Measurements from ENCODE around the gene FAM185A. TPM values are rescaled to one million over a fixed set of nuclear protein-coding genes. Genes with fewer than 3 reads are reported as not detected.
"Not testable (repeated sequence)": the region's sequence is repeated elsewhere in the genome, so short reads cannot be mapped to it uniquely, and the experiment has no call there.

The FAM185A gene
- total RNA-seq, 3 donors from 2014 or later (not counting 1 experiment from before 2014, with no cell fraction given): 5.8 to 8.9 (median 5.9) TPM

DNA sequence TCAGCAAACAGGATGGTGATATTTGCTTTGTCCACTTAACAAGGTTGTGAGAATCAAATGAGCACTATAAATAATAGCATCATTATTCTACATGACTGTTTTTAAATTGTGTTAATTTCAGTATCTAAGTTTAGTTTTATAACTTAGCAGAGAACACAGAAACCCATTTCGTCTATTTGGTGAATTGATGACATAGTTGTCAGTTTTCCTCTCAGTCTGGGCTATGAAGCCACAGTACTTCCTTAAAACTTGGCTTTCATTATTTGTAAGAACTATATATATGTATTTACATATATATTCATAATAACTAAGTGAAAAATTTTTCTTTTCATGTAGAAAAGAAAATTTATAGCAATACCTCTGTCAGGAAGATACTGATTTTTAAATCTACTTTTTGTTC lies 11.1 kb downstream of the FAM185A start:
- DNase-seq; H3K9me3 ChIP-seq (ENCODE audit: control insufficient read depth, insufficient read depth, low read length); H3K27ac ChIP-seq (ENCODE audit: low read length); H3K4me1 Mint-ChIP-seq; H3K9me3 Mint-ChIP-seq; H3K4me3 Mint-ChIP-seq; H3K27me3 ChIP-seq (ENCODE audit: control insufficient read depth, insufficient read depth, low read length); ATAC-seq; H3K36me3 ChIP-seq (ENCODE audit: control insufficient read depth, insufficient read depth, low read length); H3K4me1 ChIP-seq (ENCODE audit: control insufficient read depth, insufficient read depth, low read length); intact Hi-C loops (cut with micrococcal nuclease); H3K27ac Mint-ChIP-seq; H3K36me3 Mint-ChIP-seq; H3K27me3 Mint-ChIP-seq (ENCODE audit: low read depth in 2 of 2); H3K4me3 ChIP-seq (ENCODE audit: low read length): not testable (repeated sequence)
- WGBS (ENCODE audit: insufficient coverage): no CpG with 5 or more reads among the region's 1 CpG

GRCh38 chr7:102761234-102761633 lies 12.4 kb downstream of the FAM185A start:
- H3K27me3 Mint-ChIP-seq (ENCODE audit: low read depth in 2 of 2); H3K4me3 ChIP-seq (ENCODE audit: low read length); H3K9me3 ChIP-seq (ENCODE audit: control insufficient read depth, insufficient read depth, low read length); H3K4me1 Mint-ChIP-seq; H3K27me3 ChIP-seq (ENCODE audit: control insufficient read depth, insufficient read depth, low read length); H3K36me3 Mint-ChIP-seq; intact Hi-C loops (cut with micrococcal nuclease); ATAC-seq; H3K27ac ChIP-seq (ENCODE audit: low read length); H3K4me1 ChIP-seq (ENCODE audit: control insufficient read depth, insufficient read depth, low read length); H3K9me3 Mint-ChIP-seq; DNase-seq; H3K27ac Mint-ChIP-seq; H3K36me3 ChIP-seq (ENCODE audit: control insufficient read depth, insufficient read depth, low read length); H3K4me3 Mint-ChIP-seq: not testable (repeated sequence)
- WGBS (ENCODE audit: insufficient coverage): 83% methylated on average over 1 of the region's 1 CpG

- H3K27ac Mint-ChIP-seq; H3K27me3 Mint-ChIP-seq (ENCODE audit: low read depth in 2 of 2); intact Hi-C loops (cut with micrococcal nuclease); H3K9me3 Mint-ChIP-seq; H3K4me1 ChIP-seq (ENCODE audit: control insufficient read depth, insufficient read depth, low read length); H3K36me3 Mint-ChIP-seq; H3K4me1 Mint-ChIP-seq; H3K4me3 Mint-ChIP-seq; H3K4me3 ChIP-seq (ENCODE audit: low read length); H3K36me3 ChIP-seq (ENCODE audit: control insufficient read depth, insufficient read depth, low read length); H3K27me3 ChIP-seq (ENCODE audit: control insufficient read depth, insufficient read depth, low read length); H3K27ac ChIP-seq (ENCODE audit: low read length); H3K9me3 ChIP-seq (ENCODE audit: control insufficient read depth, insufficient read depth, low read length); DNase-seq; ATAC-seq: not testable (repeated sequence)
- 90% methylated on average over 4 of the region's 6 CpGs for WGBS (ENCODE audit: insufficient coverage)
Measured at GRCh38 chr7:102763295-102763905, 14.6 kb downstream of the FAM185A start.

- intact Hi-C loops (cut with micrococcal nuclease); H3K9me3 Mint-ChIP-seq; H3K4me1 ChIP-seq (ENCODE audit: control insufficient read depth, insufficient read depth, low read length); H3K36me3 Mint-ChIP-seq; H3K27ac Mint-ChIP-seq; DNase-seq; H3K27me3 ChIP-seq (ENCODE audit: control insufficient read depth, insufficient read depth, low read length); H3K9me3 ChIP-seq (ENCODE audit: control insufficient read depth, insufficient read depth, low read length); H3K4me3 ChIP-seq (ENCODE audit: low read length); H3K27ac ChIP-seq (ENCODE audit: low read length); H3K4me3 Mint-ChIP-seq; H3K4me1 Mint-ChIP-seq; H3K36me3 ChIP-seq (ENCODE audit: control insufficient read depth, insufficient read depth, low read length); H3K27me3 Mint-ChIP-seq (ENCODE audit: low read depth in 2 of 2); ATAC-seq: not testable (repeated sequence)
- WGBS (ENCODE audit: insufficient coverage): 14% methylated on average over 1 of the region's 3 CpGs
Measured at GRCh38 chr7:102769657-102770192, 20.9 kb downstream of the FAM185A start.

DNA sequence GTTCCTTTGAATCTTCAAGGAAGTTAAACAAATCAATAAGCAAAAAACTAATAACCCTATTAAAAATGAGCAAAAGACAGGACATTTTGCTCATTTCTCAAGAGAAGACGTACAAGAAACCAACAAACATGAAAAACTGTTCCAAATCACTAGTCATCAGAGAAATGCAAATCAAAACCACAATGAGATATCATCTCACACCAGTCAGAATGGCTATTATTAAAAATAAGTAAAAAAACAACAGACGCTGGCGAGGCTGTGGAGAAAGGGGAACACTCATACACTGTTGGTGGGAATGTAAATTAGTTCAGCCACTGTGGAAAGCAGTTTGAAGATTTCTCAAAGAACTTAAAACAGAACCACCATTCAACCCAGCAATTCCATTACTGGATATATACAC lies 21.7 kb downstream of the FAM185A start:
- H3K4me1 ChIP-seq (ENCODE audit: control insufficient read depth, insufficient read depth, low read length); H3K9me3 Mint-ChIP-seq; intact Hi-C loops (cut with micrococcal nuclease); H3K4me3 ChIP-seq (ENCODE audit: low read length); H3K4me3 Mint-ChIP-seq; ATAC-seq; DNase-seq; H3K36me3 ChIP-seq (ENCODE audit: control insufficient read depth, insufficient read depth, low read length); H3K27me3 ChIP-seq (ENCODE audit: control insufficient read depth, insufficient read depth, low read length); H3K27me3 Mint-ChIP-seq (ENCODE audit: low read depth in 2 of 2); H3K9me3 ChIP-seq (ENCODE audit: control insufficient read depth, insufficient read depth, low read length); H3K27ac ChIP-seq (ENCODE audit: low read length); H3K4me1 Mint-ChIP-seq; H3K27ac Mint-ChIP-seq; H3K36me3 Mint-ChIP-seq: not testable (repeated sequence)
- WGBS (ENCODE audit: insufficient coverage): no CpG with 5 or more reads among the region's 3 CpGs

DNA sequence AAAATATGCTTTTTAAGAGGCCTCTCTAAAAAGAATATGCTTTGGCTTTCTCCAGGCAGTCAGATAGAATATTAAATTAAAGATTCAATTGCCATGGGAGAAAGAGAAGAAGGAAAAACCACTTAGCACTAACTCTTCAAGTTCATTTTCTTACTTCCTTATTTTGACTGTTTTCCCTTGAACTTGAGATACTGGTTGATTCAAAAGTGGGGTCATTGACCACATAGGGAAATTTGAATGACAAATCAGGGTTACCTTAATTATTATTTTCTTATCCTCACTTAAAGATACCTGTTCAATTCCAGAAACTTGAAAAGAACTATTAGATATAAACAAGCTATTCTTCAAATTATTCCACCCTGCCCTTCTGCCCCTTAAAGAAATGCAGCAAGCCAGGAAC lies 27.4 kb downstream of the FAM185A start:
- DNase-seq; intact Hi-C loops (cut with micrococcal nuclease); H3K27me3 Mint-ChIP-seq (ENCODE audit: low read depth in 2 of 2); H3K4me1 Mint-ChIP-seq; H3K4me3 Mint-ChIP-seq; H3K4me1 ChIP-seq (ENCODE audit: control insufficient read depth, insufficient read depth, low read length); H3K27me3 ChIP-seq (ENCODE audit: control insufficient read depth, insufficient read depth, low read length); H3K9me3 Mint-ChIP-seq; ATAC-seq; H3K27ac Mint-ChIP-seq; H3K36me3 ChIP-seq (ENCODE audit: control insufficient read depth, insufficient read depth, low read length); H3K9me3 ChIP-seq (ENCODE audit: control insufficient read depth, insufficient read depth, low read length); H3K27ac ChIP-seq (ENCODE audit: low read length); H3K4me3 ChIP-seq (ENCODE audit: low read length); H3K36me3 Mint-ChIP-seq: not testable (repeated sequence)

DNA sequence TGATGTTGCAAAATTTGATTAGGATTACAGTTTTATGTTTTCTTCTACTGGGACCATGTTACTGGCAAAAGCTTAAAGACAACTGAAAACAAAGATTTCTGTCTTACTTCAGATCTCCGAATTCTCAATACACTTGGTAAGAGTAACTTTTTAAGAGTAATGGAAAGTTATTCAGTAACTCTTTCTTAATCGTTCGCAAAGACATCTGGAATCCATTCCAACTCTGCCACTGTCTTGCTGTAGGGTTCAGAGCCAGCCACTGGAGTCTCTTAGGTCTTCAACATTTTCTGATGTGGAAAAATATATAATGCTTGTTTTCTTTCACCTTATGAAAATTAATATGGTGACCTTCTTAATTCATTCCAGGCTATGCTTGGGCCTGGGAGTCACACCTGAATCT lies 29.9 kb downstream of the FAM185A start:
- H3K36me3 Mint-ChIP-seq; H3K9me3 Mint-ChIP-seq; H3K4me1 Mint-ChIP-seq; H3K4me1 ChIP-seq (ENCODE audit: control insufficient read depth, insufficient read depth, low read length); H3K9me3 ChIP-seq (ENCODE audit: control insufficient read depth, insufficient read depth, low read length); ATAC-seq; H3K27ac Mint-ChIP-seq; DNase-seq; H3K36me3 ChIP-seq (ENCODE audit: control insufficient read depth, insufficient read depth, low read length); H3K4me3 ChIP-seq (ENCODE audit: low read length); H3K27me3 Mint-ChIP-seq (ENCODE audit: low read depth in 2 of 2); intact Hi-C loops (cut with micrococcal nuclease); H3K27ac ChIP-seq (ENCODE audit: low read length); H3K4me3 Mint-ChIP-seq; H3K27me3 ChIP-seq (ENCODE audit: control insufficient read depth, insufficient read depth, low read length): not testable (repeated sequence)
- WGBS (ENCODE audit: insufficient coverage): 94% methylated on average over 2 of the region's 3 CpGs

DNA sequence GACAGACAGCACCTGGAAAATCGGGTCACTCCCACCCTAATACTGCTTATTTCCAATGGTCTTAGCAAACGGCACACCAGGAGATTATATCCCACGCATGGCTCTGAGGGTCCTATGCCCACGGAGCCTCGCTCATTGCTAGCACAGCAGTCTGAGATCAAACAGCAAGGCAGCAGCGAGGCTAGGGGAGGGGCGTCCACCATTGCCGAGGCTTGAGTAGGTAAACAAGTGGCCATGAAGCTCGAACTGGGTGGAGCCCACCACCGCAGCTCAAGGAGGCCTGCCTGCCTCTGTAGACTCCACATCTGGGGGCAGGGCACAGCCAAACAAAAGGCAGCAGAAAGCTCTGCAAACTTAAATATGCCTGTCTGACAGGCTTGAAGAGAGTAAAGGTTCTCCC lies 32.1 kb downstream of the FAM185A start:
- H3K27me3 Mint-ChIP-seq (ENCODE audit: low read depth in 2 of 2); H3K36me3 ChIP-seq (ENCODE audit: control insufficient read depth, insufficient read depth, low read length): not testable (repeated sequence)

More for the DNA sequence above, 32.1 kb downstream of the FAM185A start:
- H3K9me3 Mint-ChIP-seq; H3K36me3 Mint-ChIP-seq; H3K9me3 ChIP-seq (ENCODE audit: control insufficient read depth, insufficient read depth, low read length); H3K4me3 ChIP-seq (ENCODE audit: low read length); intact Hi-C loops (cut with micrococcal nuclease); DNase-seq; H3K27ac ChIP-seq (ENCODE audit: low read length); H3K27ac Mint-ChIP-seq; H3K4me1 ChIP-seq (ENCODE audit: control insufficient read depth, insufficient read depth, low read length); H3K4me1 Mint-ChIP-seq; ATAC-seq; H3K27me3 ChIP-seq (ENCODE audit: control insufficient read depth, insufficient read depth, low read length); H3K4me3 Mint-ChIP-seq: not testable (repeated sequence)
- WGBS (ENCODE audit: insufficient coverage): 96% methylated on average over 10 of the region's 10 CpGs
